GM21423 (cell line): Measurements from ENCODE around the gene TMEM132A.

Experiments
- ATAC-seq: cut with Tn5 transposase; IDR thresholded peaks from one replicate; pipeline ENCODE4 v1.9.1; 2021; ENCODE audit warnings: mild to moderate bottlenecking, moderate library complexity; ENCODE audit not compliant: unreplicated experiment

TMEM132A gene

GRCh38 chr11:60936467-60937143, 12.3 kb downstream of the TMEM132A start:
- no peak for ATAC-seq

GRCh38 chr11:60937144-60937527, 12.9 kb downstream of the TMEM132A start:
- ATAC-seq = no peak

GRCh38 chr11:60937811-60938210, 13.6 kb downstream of the TMEM132A start:
- no peak for ATAC-seq

GRCh38 chr11:60938500-60938899, 14.2 kb downstream of the TMEM132A start:
- no peak for ATAC-seq

- no peak for ATAC-seq
Measured at GRCh38 chr11:60939301-60939700, 15.0 kb downstream of the TMEM132A start.

GRCh38 chr11:60939855-60940254, 15.6 kb downstream of the TMEM132A start:
- ATAC-seq = no peak

GRCh38 chr11:60941371-60942119, 17.3 kb downstream of the TMEM132A start:
- ATAC-seq = no peak

- no peak for ATAC-seq
Measured at GRCh38 chr11:60942219-60942618, 18.0 kb downstream of the TMEM132A start.

GRCh38 chr11:60942970-60943565, 18.8 kb downstream of the TMEM132A start:
- no peak for ATAC-seq

GRCh38 chr11:60944490-60945294, 20.4 kb downstream of the TMEM132A start:
- no peak for ATAC-seq

GRCh38 chr11:60945295-60945667, 21.0 kb downstream of the TMEM132A start:
- ATAC-seq = no peak

- ATAC-seq = no peak
Measured at GRCh38 chr11:60946601-60947264, 22.5 kb downstream of the TMEM132A start.

GRCh38 chr11:60947700-60948099, 23.4 kb downstream of the TMEM132A start:
- ATAC-seq = no peak

GRCh38 chr11:60948250-60948649, 24.0 kb downstream of the TMEM132A start:
- ATAC-seq = no peak

GRCh38 chr11:60950024-60950423, 25.8 kb downstream of the TMEM132A start:
- ATAC-seq = no peak

GRCh38 chr11:60950933-60951605, 26.8 kb downstream of the TMEM132A start:
- no peak for ATAC-seq

- no peak for ATAC-seq
Measured at GRCh38 chr11:60951606-60951903, 27.3 kb downstream of the TMEM132A start.

GRCh38 chr11:60951904-60952741, 27.9 kb downstream of the TMEM132A start, which contains the start of gene SLC15A3:
SLC15A3 (minus strand) TSS chr11:60952176; CDS start chr11:60951551, 625 bp downstream.
- ATAC-seq = peak; percentile 79

- no peak for ATAC-seq
Measured at GRCh38 chr11:60952742-60953170, 28.5 kb downstream of the TMEM132A start.
